KBM-7 (cell line): Measurements from ENCODE around the gene HOXA10.
A peak's percentile ranks its signal among the peaks of the same experiment; 100 is the strongest.

Source experiments
- DNase-seq: peaks from one replicate; pipeline ENCODE4 v3.0.0-alpha.2; 2015
- in situ Hi-C: fragments of 300-500 bp; cut with MboI; formaldehyde crosslinking; loops from 2 replicates; pipeline ENCODE4 v1.14.3; 2020; ENCODE audit warnings: low sequenced_read_pairs, low pct_unique_long_range_greater_than_20kb, mixed read lengths

Gene HOXA10

GRCh38 chr7:27204851-27205322 lies 30.8 kb upstream of the HOXA10 start:
- in situ Hi-C loops = no loop called here

GRCh38 chr7:27203964-27204594 lies 30.0 kb upstream of the HOXA10 start:
- DNase-seq = no peak
- in situ Hi-C loops = no loop called here

More at GRCh38 chr7:27204851-27205322, 30.8 kb upstream of the HOXA10 start:
- peak; percentile 53 for DNase-seq

- in situ Hi-C loops = no loop called here
- peak; percentile 20 for DNase-seq
Measured at GRCh38 chr7:27203365-27203953, 29.3 kb upstream of the HOXA10 start.

GRCh38 chr7:27202862-27203134 lies 28.7 kb upstream of the HOXA10 start:
- DNase-seq = peak; percentile 49
- in situ Hi-C loops = no loop called here

- in situ Hi-C loops = no loop called here
- peak; percentile 48 for DNase-seq
Measured at GRCh38 chr7:27202018-27202861, 28.1 kb upstream of the HOXA10 start.

- in situ Hi-C loops = no loop called here
- DNase-seq = peak; percentile 60
Measured at GRCh38 chr7:27201580-27202017, 27.5 kb upstream of the HOXA10 start.

- in situ Hi-C loops = no loop called here
Measured at GRCh38 chr7:27200761-27201579, 26.9 kb upstream of the HOXA10 start.

GRCh38 chr7:27199849-27200760 lies 26.0 kb upstream of the HOXA10 start, which contains the start of gene HOXA13:
TSS of gene HOXA13 (minus strand) at chr7:27200091. CDS start at chr7:27200077, 14 bp downstream.
- peak; percentile 90 for DNase-seq
- in situ Hi-C loops = loop anchor here (25.0 kb wide), 1 partner anchor 838 kb away; no protein-coding TSS in a partner anchor

More at GRCh38 chr7:27200761-27201579, 26.9 kb upstream of the HOXA10 start:
- DNase-seq = peak; percentile 85

GRCh38 chr7:27198871-27199801 lies 25.0 kb upstream of the HOXA10 start:
- in situ Hi-C loops = loop anchor here (25.0 kb wide), 1 partner anchor 837 kb away; no protein-coding TSS in a partner anchor
- no peak for DNase-seq

GRCh38 chr7:27198138-27198841 lies 24.2 kb upstream of the HOXA10 start:
- DNase-seq = peak; percentile 55
- in situ Hi-C loops = loop anchor here (25.0 kb wide), 1 partner anchor 836 kb away; no protein-coding TSS in a partner anchor

GRCh38 chr7:27197137-27198042 lies 23.3 kb upstream of the HOXA10 start:
- in situ Hi-C loops = loop anchor here (25.0 kb wide), 1 partner anchor 835 kb away; no protein-coding TSS in a partner anchor

GRCh38 chr7:27196287-27196767 lies 22.2 kb upstream of the HOXA10 start:
- peak; percentile 84 for DNase-seq
- in situ Hi-C loops = loop anchor here (25.0 kb wide), 1 partner anchor 834 kb away; no protein-coding TSS in a partner anchor

More at GRCh38 chr7:27197137-27198042, 23.3 kb upstream of the HOXA10 start:
- DNase-seq = no peak

GRCh38 chr7:27194686-27195379 lies 20.7 kb upstream of the HOXA10 start:
- DNase-seq = no peak
- in situ Hi-C loops = loop anchor here (25.0 kb wide), 1 partner anchor 833 kb away; no protein-coding TSS in a partner anchor

- DNase-seq = no peak
- in situ Hi-C loops = loop anchor here (25.0 kb wide), 1 partner anchor 832 kb away; no protein-coding TSS in a partner anchor
Measured at GRCh38 chr7:27194002-27194352, 19.9 kb upstream of the HOXA10 start.
